ENCODE measurements around the gene RPS16. TPM values are rescaled to one million over a fixed set of nuclear protein-coding genes. Genes with fewer than 3 reads are reported as not detected.

RPS16 gene
- total RNA-seq, 1 donor from 2014 or later = 2,671 TPM

- H3K36me3 Mint-ChIP-seq (ENCODE audit: low read depth) = peaks cover 44% of the 10 kb centered on the region
- H3K27me3 Mint-ChIP-seq = no peaks in the 10 kb centered on the region
- no peak for DNase-seq
- peak overlapping the region; percentile 36 for H3K27ac Mint-ChIP-seq
- H3K9me3 Mint-ChIP-seq = no peaks in the 10 kb centered on the region
- intact Hi-C loops (cut with micrococcal nuclease) = no loop called here
- peak overlapping the region; percentile 53 for H3K4me3 Mint-ChIP-seq
- H3K4me1 Mint-ChIP-seq = peaks cover 25% of the 10 kb centered on the region
Measured at GRCh38 chr19:39388657-39389056, 47.1 kb downstream of the RPS16 start.

- Mint-ChIP-seq H3K4me3 (no peak overlapping the region), H3K27me3 (no peaks in the 10 kb centered on the region), H3K9me3 (no peaks in the 10 kb centered on the region), H3K4me1 (peaks cover 23% of the 10 kb centered on the region), H3K36me3 (ENCODE audit: low read depth) (peaks cover 49% of the 10 kb centered on the region), H3K27ac (no peak overlapping the region)
- DNase-seq = no peak
- intact Hi-C loops (cut with micrococcal nuclease) = no loop called here
Measured at GRCh38 chr19:39386557-39386956, 49.2 kb downstream of the RPS16 start.

GRCh38 chr19:39385629-39386411 lies 49.9 kb downstream of the RPS16 start:
- Mint-ChIP-seq H3K4me3 (no peak overlapping the region), H3K36me3 (ENCODE audit: low read depth) (peaks cover 50% of the 10 kb centered on the region), H3K4me1 (peaks cover 18% of the 10 kb centered on the region), H3K27me3 (no peaks in the 10 kb centered on the region), H3K9me3 (no peaks in the 10 kb centered on the region), H3K27ac (no peak overlapping the region)
- intact Hi-C loops (cut with micrococcal nuclease) = no loop called here
- no peak for DNase-seq

- intact Hi-C loops (cut with micrococcal nuclease) = no loop called here
- no peak overlapping the region for H3K4me3 Mint-ChIP-seq
- H3K27ac Mint-ChIP-seq = no peak overlapping the region
- no peak for DNase-seq
- no peaks in the 10 kb centered on the region for H3K27me3 Mint-ChIP-seq
- H3K4me1 Mint-ChIP-seq = peaks cover 13% of the 10 kb centered on the region
- no peaks in the 10 kb centered on the region for H3K9me3 Mint-ChIP-seq
- H3K36me3 Mint-ChIP-seq (ENCODE audit: low read depth) = peaks cover 52% of the 10 kb centered on the region
Measured at GRCh38 chr19:39384839-39385568, 50.7 kb downstream of the RPS16 start.

Other genes starting within 250 kb of the RPS16 start
- gene NCCRP1, start 239.0 kb downstream of the RPS16 start, total RNA-seq = not detected in 2 replicates
- not detected in 2 replicates for gene SYCN, start 231.7 kb downstream of the RPS16 start, total RNA-seq
- not detected in 2 replicates for gene IFNL3, start 190.9 kb downstream of the RPS16 start, total RNA-seq
- not detected in 2 replicates for gene IFNL4, start 187.1 kb downstream of the RPS16 start, total RNA-seq
- not detected in 2 replicates for gene IFNL2, start 167.6 kb downstream of the RPS16 start, total RNA-seq
- gene IFNL1, start 139.5 kb downstream of the RPS16 start, total RNA-seq = not detected in 2 replicates
- gene LRFN1, start 115.1 kb downstream of the RPS16 start, total RNA-seq = 5.0 and 5.2 TPM in 2 replicates
- gene GMFG, start 99.9 kb downstream of the RPS16 start, total RNA-seq = 328 and 330 TPM in 2 replicates
- gene SAMD4B, start 93.5 kb downstream of the RPS16 start, total RNA-seq = 68.9 and 71.4 TPM in 2 replicates
- 47.1 and 50.6 TPM in 2 replicates for gene PAF1, start 44.8 kb downstream of the RPS16 start, total RNA-seq
- gene MED29, start 44.6 kb downstream of the RPS16 start, total RNA-seq = 36.0 and 38.7 TPM in 2 replicates
- 35.7 and 39.9 TPM in 2 replicates for gene ZFP36, start 29.1 kb downstream of the RPS16 start, total RNA-seq
- gene PLEKHG2, start 23.3 kb downstream of the RPS16 start, total RNA-seq = 42.0 and 46.1 TPM in 2 replicates
- 186 and 187 TPM in 2 replicates for gene SUPT5H, start 9.6 kb upstream of the RPS16 start, total RNA-seq
- gene TIMM50, start 44.9 kb upstream of the RPS16 start, total RNA-seq = 141 and 143 TPM in 2 replicates
- 2.2 TPM in 2 replicates for gene DLL3, start 63.0 kb upstream of the RPS16 start, total RNA-seq
- not detected in 2 replicates for gene SELENOV, start 79.2 kb upstream of the RPS16 start, total RNA-seq
- 3.4 and 3.6 TPM in 2 replicates for gene EID2B, start 96.9 kb upstream of the RPS16 start, total RNA-seq
- 17.2 and 17.6 TPM in 2 replicates for gene EID2, start 104.2 kb upstream of the RPS16 start, total RNA-seq
- not detected in 2 replicates for gene LGALS13, start 166.6 kb upstream of the RPS16 start, total RNA-seq
- gene LGALS16, start 220.0 kb upstream of the RPS16 start, total RNA-seq = not detected in 2 replicates

Data from activated CD4-positive, alpha-beta T cell treated with anti-CD3 and anti-CD28 coated beads, Interleukin-2, amount 10 ng/mL, durations not matched to agents 24 days and 14 days (primary cell).